ENCODE data around the gene ZBTB7C.

ZBTB7C gene

DNA sequence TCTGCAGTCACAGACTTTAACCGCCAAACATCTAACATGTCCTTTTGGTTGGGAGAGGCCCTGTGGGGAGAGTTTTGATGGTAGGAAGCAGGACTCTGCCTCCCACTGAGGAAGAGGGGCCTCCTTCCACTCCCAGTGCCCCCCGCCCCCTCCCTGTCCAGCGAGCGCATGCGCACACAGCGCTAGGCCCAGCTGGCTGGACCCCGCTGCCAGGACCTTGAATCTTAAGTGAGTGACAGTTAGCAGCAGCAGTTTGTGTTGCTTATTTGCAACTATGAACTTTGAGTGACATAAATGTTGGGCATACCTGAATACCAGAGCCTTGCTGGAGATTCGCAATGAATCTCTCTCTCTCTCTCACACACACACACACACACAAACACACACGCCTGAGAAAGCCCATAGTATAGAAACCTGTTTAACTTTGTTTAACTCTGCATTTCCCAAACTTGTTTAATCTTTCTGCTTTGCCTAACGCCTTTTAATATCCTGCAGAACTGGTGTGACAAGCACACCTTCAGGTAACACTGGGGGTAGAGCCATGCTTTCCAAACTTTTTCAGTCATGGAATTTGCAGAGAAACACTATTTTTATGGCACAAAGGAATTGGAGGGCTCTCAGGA lies 344.1 kb downstream of the ZBTB7C start:
- DNase-seq (ENCODE audit: low read depth in 2 of 2) = no peak

DNA sequence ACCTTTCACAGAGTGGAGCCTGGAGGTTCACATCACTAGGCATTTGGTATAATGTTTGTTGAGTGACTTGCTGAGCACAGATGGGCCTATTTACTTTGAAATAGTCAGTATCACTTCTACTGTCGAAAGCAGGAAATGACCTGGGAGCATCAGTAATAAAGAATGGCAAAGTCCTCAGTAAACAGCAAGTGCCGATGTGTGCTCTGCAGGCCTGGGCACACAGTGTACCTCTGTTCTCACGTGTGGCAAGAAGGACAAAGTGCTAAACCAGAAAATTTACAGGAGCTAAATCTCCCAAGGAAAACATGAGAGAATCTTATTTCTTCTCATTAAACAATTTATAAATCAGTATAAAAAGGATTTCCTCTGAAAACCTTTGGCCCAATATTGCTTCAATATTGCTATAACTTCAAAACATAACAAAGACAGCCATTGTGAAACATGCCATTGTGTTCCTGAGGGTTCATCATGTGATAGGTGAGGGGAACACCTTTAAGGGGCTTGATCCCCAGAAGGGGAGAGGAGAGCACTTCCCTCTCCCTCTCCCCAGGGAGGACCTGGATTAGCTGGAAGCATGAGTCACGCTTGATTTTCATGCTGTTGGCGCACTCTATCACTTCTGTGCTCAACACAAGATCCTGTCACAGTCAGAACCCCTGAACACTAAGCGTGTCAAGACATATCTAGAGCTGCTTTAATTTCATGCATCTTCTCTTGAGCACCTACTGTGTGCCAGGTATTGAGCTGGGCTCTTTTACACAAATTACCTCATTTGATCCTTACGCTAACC lies 347.2 kb downstream of the ZBTB7C start:
- DNase-seq (ENCODE audit: low read depth in 2 of 2) = no peak

DNA sequence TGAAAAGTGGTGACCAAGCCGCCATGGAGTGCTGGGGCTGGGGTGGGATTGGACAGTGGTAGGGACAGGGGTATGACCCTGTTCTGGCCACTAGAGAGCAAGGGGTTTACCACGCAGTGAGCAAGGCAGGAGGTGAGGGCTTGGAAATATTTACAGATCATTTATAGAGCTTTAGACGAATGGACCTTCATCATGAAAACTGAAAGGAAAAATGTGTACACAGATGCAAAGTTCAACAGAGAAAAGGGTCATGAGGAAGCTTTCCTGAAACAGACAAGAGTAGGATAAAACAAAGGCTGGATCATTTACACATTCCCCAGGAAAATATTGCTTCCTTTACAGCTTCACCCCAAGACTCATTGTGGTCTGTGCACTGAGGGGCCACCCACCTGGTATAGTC lies 348.2 kb downstream of the ZBTB7C start:
- DNase-seq (ENCODE audit: low read depth in 2 of 2) = no peak

DNA sequence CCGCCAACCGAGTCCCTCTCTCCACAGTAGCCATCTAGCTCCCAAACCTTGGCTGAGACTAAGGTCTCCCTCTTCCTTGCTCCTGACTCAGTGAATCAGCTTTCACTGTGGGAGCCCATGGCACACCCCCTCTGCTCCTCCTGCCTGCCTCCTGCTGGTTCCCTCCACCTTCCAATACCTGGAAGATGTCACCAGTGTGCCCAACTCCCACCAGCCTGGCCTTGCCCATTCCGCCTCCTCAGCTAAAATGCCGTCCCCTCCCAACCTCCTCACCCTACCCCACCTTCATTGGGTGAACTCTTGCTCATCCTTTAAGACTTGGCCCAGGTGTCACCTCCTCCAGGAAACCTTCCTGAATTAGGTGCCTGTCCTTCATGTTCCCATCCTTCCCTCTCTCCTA lies 348.8 kb downstream of the ZBTB7C start:
- no peak for DNase-seq (ENCODE audit: low read depth in 2 of 2)

DNA sequence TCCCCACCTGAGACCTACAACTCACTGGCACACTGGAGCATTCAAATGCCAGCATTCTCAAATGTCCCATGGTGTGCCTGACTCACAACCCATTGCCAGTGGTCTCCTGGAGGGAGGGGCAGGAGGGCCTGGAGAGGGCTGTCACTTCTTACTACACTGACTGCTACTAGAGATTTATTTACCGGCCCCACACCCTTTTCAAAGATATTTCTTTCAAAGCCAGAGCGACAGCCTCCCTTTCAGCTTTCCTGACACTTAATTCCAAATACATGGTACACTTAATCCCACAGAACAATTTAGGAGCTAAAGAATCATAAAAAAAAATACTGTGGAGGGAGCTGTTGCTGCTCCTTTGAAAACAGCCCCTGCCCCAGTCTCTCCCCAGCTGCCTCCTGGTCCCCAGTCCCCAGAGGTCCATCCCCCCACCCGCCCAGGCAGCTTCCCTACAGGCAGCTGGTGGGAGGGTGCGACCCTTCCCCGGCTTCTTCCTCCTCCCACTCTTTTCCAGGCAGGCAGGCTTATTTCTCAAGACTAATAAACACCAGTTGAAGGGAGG lies 349.6 kb downstream of the ZBTB7C start:
- no peak for DNase-seq (ENCODE audit: low read depth in 2 of 2)

DNA sequence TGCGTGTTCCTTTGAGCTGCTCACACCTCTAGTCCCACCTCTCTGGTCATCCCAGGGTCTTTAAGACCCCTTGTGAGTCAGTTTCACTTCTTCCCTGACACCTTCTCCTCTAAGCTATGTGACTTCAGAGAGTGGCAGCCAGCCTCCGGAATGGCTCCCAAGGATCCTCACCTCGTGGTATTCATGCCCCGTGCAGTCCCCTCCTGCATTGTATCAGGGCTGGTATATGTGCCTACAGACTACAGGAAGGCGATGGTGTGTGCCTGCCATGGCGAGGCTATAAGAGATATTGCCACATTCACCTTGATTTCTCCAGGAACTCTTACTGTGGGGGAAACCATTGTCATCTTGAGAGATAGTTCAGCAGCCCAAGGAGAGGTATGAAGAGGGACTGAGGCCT lies 350.7 kb downstream of the ZBTB7C start:
- DNase-seq (ENCODE audit: low read depth in 2 of 2) = no peak

DNA sequence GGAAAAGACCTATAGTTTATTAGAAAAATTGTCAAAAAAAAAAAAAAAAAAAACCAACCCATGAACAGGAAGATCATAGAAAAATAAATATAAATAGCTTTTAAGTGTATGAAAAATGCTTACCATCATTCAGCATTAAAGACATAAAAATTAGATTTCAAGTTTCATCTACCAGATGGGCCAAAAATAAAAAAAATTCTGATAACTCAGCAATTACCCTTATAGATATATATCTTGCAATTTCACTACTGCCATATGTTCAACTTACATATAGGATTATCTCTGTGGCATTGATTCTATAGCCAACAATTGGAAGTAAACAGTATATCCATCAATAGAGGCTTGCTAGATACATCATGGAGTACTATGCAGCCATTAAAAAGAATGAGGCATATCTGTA lies 352.2 kb downstream of the ZBTB7C start:
- DNase-seq (ENCODE audit: low read depth in 2 of 2) = no peak

DNA sequence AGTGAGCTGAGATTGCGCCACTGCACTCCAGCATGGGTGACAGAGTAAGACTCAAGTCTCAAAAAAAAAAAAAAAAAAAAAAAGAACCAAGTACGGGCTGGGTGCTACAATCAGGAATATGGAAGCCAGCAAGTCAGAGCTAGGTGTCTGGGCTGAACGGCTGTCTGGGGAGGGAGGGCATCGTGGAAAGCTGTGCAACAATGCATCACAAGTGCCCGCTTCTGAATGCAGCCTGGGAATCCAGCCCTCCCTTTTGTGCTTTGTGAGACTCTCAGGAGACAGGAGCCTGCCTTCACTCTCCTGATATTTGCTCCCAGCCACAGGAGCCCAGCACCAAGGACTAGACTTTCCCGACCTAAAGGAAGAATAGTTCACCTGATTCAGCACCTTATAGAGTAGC lies 353.8 kb downstream of the ZBTB7C start:
- DNase-seq (ENCODE audit: low read depth in 2 of 2) = no peak

DNA sequence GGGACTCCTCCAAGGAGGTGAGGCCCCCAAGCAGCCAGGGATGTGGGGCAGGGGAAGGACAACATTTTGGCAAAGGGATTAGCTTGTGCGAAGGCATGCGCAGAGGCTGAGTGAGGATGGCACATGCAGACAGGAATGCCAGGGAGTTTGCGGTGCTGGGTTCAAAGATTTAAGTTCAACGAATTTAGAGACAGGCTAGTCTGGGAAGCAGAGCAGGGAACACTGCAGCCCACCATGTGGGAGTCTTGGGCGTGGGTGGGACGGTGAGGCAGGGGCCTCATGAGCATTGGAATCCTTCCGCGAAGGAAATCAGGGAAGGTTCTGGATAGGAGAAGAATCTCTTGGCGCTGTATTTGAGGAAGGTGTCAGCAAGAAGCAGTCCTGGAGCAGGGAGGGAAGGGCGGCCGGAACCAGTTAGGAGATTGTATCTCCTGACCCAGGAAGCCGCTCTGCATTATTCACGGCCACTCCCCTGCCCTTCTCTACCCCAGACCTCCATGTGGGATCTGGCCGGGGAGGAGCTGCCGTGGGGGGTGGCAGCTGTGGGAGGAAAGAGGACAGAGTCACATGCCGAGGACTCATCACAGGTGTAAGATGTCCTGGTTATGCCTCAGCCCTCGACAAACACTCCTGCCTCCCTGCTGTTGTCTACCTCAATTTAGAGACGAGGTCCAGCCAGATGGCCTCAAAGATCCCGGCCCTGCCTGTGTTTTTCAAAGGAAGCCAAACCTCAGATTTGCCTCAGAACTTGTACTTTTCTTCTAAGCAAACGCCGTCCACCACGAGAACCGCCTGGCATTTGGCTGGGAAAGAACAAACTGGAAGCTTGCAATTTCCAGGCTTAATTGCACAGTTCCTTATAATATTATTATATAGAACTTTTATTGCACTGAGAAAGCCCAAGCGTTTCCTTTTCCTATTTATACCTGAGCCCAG lies 355.0 kb downstream of the ZBTB7C start:
- no peak for DNase-seq (ENCODE audit: low read depth in 2 of 2)

DNA sequence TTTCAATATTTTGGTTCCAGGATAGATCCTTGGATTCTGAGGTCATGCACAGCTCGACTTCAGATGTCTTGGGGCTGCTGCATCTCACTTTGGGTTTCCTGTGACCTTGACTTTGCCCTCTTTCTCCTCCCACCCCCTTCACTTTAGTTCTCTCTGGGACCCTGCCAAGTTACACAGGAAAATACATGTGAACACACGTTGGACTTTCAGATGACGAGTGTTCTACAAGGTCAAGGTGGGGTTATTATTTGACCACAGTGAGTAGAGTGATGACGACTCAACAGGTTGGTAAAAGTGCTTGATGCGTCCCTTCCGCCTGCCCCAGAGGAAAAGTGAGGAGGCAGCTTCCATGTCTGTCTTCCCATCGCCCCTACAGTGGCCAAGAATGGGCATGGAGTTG lies 356.3 kb downstream of the ZBTB7C start:
- no peak for DNase-seq (ENCODE audit: low read depth in 2 of 2)

DNA sequence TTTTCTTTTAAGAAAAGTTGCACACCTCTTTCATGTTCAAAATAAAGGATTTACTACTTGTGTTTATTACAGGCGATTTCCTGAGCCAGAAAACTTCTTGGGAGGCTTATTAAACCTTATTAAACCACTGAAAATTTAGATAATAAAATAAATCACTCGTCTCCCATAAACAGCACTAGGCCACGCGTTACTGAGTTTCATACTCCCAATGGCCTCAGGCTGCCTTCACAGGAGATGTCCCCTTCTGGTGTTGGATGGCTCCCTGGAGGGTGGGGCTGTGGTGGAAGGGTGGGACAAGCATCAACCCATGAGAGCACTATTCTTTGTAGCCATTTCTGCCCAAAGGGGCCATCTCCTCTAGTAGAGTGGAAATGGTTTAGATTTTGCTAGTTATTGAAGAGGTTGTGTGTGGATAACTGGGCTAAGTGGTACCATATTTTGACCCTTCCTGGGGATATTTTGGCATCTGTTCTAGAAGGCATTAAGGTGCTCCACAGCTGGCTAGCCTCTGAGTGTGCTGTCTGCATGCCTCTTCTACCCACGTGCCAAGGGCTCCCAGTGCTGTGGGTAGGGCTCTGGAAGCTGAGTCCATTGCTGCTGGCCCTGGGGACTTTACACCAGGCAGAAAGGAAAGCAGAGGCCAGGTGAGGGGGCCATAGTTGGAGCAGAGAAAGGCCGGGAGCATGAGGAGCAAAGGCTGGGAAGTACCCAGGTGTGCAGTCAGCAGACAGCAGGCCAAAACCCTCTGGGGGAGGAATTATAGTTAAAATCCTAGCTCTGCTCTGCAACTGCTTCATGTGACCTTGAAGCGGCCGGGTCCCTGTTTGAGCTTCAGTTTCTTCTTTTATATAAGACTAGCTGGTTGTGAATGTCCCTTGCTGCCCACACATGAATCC lies 357.0 kb downstream of the ZBTB7C start:
- no peak for DNase-seq (ENCODE audit: low read depth in 2 of 2)

DNA sequence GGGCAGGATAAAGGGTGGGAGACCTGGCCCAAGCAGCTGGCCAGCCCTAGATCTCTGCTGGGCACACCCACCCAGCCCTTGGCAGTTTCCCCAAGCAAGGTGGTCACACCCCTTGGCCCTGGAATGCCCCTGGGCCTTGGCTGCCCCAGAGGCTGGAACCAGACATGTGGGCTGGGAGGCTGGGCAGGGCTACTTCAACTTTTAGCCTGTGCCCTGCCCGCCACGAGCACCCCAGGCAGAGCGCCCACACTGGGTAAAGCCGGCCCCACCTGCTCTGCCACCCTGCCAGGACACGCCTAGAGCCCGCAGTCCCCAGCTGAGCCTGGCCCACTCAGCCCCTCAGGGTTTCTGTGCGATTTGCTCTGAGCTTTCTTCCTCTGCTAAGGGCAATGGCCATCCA lies 359.0 kb downstream of the ZBTB7C start:
- no peak for DNase-seq (ENCODE audit: low read depth in 2 of 2)

DNA sequence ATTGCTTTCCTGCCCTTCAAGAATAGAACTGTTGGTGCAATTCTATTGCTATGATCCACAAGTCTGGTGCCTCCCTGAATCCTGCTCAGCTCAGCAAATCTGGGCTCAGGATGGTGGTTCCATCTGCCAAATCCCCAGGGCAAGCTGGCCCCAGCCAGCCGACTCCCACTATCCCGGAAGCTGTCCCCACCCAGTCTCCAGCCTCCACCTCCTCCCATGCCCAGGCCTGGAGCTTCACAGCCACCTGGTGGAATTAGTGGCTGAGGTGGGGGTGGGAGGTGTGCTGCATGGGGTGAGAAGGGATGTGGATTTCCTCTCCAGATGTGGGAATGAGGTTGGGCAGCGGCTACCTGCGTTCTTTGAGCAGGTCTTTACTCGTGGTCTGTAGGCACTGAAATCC lies 359.4 kb downstream of the ZBTB7C start:
- DNase-seq (ENCODE audit: low read depth in 2 of 2) = no peak

DNA sequence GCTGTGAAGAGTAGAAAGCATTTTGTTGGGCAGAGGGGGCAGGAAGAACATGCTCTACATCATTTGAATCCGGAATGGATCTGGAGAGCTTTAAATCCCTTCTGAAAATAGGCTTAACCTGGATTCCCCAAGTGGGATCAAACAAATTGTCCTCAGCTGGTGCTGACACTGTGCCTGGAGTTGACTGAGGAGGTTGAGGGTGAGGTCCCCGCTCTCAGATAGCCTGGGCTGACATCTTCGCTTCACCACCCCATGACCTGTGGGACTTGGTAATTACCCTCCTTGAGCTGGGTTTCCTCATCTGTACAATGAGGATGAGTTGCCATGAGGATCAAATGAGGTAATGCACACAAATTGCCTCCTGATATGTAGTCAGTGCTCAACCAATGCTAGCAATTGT lies 360.9 kb downstream of the ZBTB7C start:
- DNase-seq (ENCODE audit: low read depth in 2 of 2) = no peak

DNA sequence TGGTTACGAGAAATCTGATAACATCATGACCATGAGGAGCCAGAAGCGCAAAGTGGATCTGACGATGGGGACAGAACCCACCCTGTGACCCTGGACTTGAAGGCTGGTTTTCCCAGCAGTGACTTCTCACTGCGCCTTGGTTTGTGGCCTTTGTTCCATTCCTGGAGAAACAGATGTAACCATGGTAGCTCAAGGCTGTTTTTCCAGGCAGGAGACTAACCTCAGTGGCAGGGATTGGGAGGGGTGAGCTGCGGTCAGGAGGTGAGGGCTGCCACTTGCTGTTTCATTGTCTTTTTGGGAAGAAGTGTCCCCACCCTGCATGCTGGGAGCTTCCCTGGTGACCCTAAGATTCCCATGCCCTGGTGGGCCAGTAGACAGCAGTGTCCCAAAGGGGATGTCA lies 362.3 kb downstream of the ZBTB7C start:
- no peak for DNase-seq (ENCODE audit: low read depth in 2 of 2)

DNA sequence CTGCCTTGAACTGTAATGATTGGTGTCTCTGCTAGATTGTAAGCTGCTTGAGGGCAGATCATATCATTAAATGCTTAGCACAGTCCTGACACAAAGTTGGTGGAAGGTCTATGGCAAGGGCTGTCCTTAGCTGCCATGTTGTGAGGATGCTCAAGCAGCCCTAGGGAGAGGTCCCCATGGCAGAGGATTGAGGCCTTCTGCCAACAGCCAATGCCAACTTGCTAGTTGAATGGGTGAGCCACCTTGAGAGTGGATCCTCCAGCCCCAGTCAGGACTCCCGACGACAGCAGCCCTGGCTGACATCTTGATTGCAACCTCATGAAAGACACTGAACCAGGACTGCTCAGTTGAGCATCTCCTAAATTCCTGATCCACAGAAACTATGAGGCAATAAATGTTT lies 363.4 kb downstream of the ZBTB7C start:
- DNase-seq (ENCODE audit: low read depth in 2 of 2) = no peak

DNA sequence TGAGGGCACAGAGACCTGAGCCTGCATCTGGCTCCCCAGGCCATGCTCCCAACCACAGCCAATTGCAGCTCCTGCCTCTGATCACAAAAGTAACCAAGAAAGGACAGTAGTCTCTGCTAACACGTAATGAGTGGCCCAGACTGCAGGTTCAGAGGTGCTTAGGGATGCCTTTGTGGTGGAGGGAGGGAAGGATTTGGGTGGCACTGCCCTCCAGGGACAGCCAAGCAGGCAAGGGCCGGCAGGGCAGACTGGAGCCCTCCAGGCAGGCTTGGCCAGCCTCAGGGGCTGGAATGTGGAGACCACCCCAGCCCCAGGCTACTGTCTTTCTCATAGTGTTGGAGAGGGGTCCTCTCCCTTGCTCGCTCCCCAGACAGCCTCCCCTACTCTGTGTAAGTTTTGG lies 364.2 kb downstream of the ZBTB7C start:
- DNase-seq (ENCODE audit: low read depth in 2 of 2) = no peak

DNA sequence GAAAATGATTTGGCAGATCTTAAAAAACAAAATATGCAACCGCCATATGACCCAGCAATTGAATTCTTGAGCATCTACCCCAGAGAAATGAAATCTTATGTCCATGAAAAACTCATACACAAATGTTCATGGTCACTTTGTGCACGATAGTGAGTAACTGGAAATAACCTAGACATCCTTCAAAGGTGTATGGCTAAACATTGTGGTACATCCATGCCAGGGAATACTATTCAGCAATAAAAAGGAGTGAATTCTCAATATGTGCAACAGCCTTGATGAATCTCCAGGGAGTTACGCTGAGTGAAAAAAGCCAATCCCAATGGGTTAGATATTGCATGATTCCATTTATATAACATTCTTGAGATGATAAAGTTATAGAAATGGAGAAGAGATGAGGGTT lies 366.0 kb downstream of the ZBTB7C start:
- no peak for DNase-seq (ENCODE audit: low read depth in 2 of 2)

DNA sequence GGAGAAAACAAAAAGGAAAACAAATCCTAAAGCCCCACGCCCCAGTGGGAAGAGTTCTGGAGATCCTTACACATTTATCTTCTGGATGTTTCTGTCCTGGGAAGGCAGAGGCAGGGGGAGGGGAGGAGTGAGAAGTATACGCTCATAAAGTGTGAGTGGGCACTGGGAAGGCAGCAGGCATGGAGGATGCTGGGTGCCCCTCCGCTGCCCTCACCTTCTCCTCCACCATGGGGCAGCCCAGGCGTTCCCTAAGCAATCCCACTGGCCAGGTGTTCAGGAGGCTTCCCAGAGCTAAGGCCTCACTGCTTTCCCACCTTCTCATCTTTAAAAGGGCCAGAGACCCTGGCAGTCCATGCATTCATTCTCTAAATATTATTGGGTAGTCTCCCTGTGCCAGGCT lies 366.8 kb downstream of the ZBTB7C start:
- no peak for DNase-seq (ENCODE audit: low read depth in 2 of 2)

DNA sequence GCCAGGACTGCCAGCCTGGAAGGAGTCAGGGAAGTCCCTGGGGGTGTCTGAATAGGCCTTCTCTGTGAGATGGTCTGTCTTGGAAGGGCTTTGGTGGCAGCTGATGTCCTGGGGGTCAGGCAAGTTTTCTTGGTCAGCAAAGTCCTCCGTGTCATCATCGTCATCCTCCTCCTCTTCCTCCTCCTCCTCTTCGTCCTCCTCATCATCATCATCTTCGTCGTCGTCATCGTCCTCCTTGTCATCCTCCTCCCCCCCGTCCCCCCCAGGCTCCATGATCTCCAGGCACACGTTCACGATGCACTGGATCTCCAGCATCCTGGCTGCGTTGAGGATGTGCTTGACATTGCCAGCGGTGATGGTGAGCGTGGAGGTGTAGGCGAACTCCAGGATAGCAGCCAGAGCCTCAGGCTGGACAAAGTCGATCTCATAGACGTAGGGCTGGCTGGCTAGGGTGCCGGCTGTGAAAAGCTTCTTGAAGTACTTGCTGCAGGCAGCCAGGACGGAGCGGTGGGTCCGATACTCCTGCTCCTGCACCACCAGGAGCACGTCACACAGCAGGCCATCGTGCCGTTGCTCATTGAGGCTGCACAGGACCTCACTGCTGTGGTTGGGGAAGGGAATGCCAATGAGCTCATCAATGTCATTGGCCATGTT lies 368.6 kb downstream of the ZBTB7C start:
- DNase-seq (ENCODE audit: low read depth in 2 of 2) = no peak

DNA sequence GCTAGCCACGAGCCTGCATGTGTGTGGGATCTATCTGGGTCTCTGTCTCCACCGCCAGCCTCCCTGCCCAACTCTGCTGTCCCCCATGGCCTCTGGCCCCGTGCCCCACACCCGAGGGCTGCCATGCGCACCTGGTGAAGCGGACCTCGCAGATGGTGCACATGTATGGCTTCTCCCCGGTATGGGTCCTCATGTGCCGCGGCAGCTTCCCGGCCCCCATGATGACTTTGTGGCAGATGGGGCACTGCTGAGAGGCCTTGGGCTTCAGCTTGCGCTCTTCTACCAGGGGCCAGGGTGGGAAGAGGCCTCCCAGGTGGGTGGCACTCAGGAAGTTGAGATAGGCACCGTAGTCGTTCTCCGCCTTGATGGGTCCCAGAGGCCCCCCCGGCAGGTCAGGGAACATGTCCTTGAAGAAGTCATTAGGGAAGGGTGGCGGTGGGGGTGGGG lies 369.4 kb downstream of the ZBTB7C start:
- DNase-seq (ENCODE audit: low read depth in 2 of 2) = no peak
